SK-N-SH treated with all-trans-retinoic acid at 6 μM for 48 hours (cell line): Measurements from ENCODE around the gene CLEC16A.

ENCODE experiments used
- ARNTL ChIP-seq: fragments of 450-650 bp; formaldehyde crosslinking; IDR thresholded peaks from 2 replicates; pipeline ENCODE4 v1.5.0; 2020; ENCODE audit warnings: low read depth, mild to moderate bottlenecking, moderate library complexity, borderline replicate concordance
- BACH2 ChIP-seq: fragments of 250-450 bp; sonication (Bioruptor Pico); IDR thresholded peaks from 2 replicates; pipeline ENCODE4 v1.9.0; 2021; ENCODE audit warnings: mild to moderate bottlenecking, borderline replicate concordance
- ESRRG ChIP-seq: fragments of 250-450 bp; sonication (Bioruptor Pico); IDR thresholded peaks from 2 replicates; pipeline ENCODE4 v1.6.1; 2021; ENCODE audit warnings: mild to moderate bottlenecking
- OSR1 ChIP-seq: fragments of 250-450 bp; sonication (Bioruptor Pico); IDR thresholded peaks from 2 replicates; pipeline ENCODE4 v1.8.0; 2022; ENCODE audit warnings: moderate library complexity, mild to moderate bottlenecking, inconsistent platforms
- RARB ChIP-seq: fragments of 250-450 bp; sonication (Bioruptor Pico); IDR thresholded peaks from 2 replicates; pipeline ENCODE4 v1.8.0; 2021; ENCODE audit warnings: mild to moderate bottlenecking, moderate library complexity
- SNAI2 ChIP-seq: fragments of 250-450 bp; sonication (Bioruptor Pico); IDR thresholded peaks from 2 replicates; pipeline ENCODE4 v1.5.0; 2020; ENCODE audit warnings: mild to moderate bottlenecking, moderate library complexity
- TCF4 ChIP-seq: fragments of 250-450 bp; sonication (Bioruptor Pico); IDR thresholded peaks from 2 replicates; pipeline ENCODE4 v1.8.0; 2021; ENCODE audit warnings: mild to moderate bottlenecking, moderate library complexity, borderline replicate concordance
- TOX ChIP-seq: fragments of 250-450 bp; sonication (Bioruptor Pico); IDR thresholded peaks from 2 replicates; pipeline ENCODE4 v1.8.0; 2021; ENCODE audit warnings: mild to moderate bottlenecking, moderate library complexity, borderline replicate concordance
- ZC3H10 ChIP-seq: fragments of 250-450 bp; sonication (Bioruptor Pico); IDR thresholded peaks from 2 replicates; pipeline ENCODE4 v1.5.1; 2021; ENCODE audit warnings: mild to moderate bottlenecking, moderate library complexity
- ZFP3 ChIP-seq: fragments of 250-450 bp; sonication (Bioruptor Pico); IDR thresholded peaks from 2 replicates; pipeline ENCODE4 v1.5.0; 2020; ENCODE audit warnings: mild to moderate bottlenecking, moderate library complexity
- TF ChIP-seq, protein P1 (sequence below): fragments of 250-450 bp; sonication (Bioruptor Pico); IDR thresholded peaks from 2 replicates; pipeline ENCODE4 v1.5.0; 2020; ENCODE audit warnings: mild to moderate bottlenecking, moderate library complexity
- TF ChIP-seq, protein P2 (sequence below): fragments of 250-450 bp; sonication (Bioruptor Pico); IDR thresholded peaks from 2 replicates; pipeline ENCODE4 v1.8.0; 2020; ENCODE audit warnings: mild to moderate bottlenecking, moderate library complexity, borderline replicate concordance

DNA sequence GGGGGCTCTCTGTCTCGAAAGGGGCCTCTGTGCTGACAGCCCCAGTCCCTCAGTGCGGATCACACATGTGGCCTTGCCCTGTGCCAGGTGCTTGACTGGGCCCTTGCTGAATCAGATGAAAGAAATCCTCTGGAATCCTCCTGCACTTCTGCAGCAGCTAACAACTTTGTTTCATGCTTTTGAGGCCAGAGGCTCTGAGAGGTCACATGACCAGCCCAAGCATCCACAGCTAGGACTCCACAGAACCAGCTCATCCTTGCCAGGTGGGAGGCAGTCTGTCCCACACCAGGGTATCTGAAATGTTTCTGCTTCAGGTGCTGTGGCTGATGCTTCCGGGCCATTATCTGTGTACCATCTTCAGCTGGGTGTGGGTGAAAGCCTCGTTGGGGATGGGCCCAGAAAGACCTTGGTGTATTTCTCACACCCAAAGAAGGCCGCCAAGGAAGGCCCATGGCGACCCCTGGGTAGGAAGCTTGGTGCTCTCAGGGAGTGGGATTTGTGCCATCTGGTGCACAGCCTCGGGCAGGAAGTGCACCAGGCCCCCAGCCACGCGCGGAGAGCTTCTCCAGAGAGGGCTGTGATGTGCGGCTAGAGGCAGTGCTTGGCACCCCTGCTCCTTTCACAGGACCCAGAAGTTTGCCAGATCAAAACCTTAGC, 143.8 kb downstream of the CLEC16A start:
- TF ChIP-seq, protein P1, sequence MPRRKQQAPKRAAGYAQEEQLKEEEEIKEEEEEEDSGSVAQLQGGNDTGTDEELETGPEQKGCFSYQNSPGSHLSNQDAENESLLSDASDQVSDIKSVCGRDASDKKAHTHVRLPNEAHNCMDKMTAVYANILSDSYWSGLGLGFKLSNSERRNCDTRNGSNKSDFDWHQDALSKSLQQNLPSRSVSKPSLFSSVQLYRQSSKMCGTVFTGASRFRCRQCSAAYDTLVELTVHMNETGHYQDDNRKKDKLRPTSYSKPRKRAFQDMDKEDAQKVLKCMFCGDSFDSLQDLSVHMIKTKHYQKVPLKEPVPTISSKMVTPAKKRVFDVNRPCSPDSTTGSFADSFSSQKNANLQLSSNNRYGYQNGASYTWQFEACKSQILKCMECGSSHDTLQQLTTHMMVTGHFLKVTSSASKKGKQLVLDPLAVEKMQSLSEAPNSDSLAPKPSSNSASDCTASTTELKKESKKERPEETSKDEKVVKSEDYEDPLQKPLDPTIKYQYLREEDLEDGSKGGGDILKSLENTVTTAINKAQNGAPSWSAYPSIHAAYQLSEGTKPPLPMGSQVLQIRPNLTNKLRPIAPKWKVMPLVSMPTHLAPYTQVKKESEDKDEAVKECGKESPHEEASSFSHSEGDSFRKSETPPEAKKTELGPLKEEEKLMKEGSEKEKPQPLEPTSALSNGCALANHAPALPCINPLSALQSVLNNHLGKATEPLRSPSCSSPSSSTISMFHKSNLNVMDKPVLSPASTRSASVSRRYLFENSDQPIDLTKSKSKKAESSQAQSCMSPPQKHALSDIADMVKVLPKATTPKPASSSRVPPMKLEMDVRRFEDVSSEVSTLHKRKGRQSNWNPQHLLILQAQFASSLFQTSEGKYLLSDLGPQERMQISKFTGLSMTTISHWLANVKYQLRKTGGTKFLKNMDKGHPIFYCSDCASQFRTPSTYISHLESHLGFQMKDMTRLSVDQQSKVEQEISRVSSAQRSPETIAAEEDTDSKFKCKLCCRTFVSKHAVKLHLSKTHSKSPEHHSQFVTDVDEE (CRISPR knock-in tag) = no peak
- TF ChIP-seq BACH2 (CRISPR knock-in tag) = no peak
- TF ChIP-seq TCF4 = no peak
- no peak for TF ChIP-seq ZC3H10 (CRISPR knock-in tag)
- no peak for TF ChIP-seq TOX (CRISPR knock-in tag)
- no peak for TF ChIP-seq OSR1
- TF ChIP-seq, protein P2, sequence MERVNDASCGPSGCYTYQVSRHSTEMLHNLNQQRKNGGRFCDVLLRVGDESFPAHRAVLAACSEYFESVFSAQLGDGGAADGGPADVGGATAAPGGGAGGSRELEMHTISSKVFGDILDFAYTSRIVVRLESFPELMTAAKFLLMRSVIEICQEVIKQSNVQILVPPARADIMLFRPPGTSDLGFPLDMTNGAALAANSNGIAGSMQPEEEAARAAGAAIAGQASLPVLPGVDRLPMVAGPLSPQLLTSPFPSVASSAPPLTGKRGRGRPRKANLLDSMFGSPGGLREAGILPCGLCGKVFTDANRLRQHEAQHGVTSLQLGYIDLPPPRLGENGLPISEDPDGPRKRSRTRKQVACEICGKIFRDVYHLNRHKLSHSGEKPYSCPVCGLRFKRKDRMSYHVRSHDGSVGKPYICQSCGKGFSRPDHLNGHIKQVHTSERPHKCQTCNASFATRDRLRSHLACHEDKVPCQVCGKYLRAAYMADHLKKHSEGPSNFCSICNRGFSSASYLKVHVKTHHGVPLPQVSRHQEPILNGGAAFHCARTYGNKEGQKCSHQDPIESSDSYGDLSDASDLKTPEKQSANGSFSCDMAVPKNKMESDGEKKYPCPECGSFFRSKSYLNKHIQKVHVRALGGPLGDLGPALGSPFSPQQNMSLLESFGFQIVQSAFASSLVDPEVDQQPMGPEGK (CRISPR knock-in tag) = no peak
- TF ChIP-seq ZFP3 (CRISPR knock-in tag) = no peak
- no peak for TF ChIP-seq RARB
- TF ChIP-seq SNAI2 (CRISPR knock-in tag) = no peak
- TF ChIP-seq ARNTL (CRISPR knock-in tag) = no peak
- no peak for TF ChIP-seq ESRRG (CRISPR knock-in tag)
